Nephron (organoid): ENCODE data around the gene RAB40C.
A peak's percentile ranks its signal among the peaks of the same experiment; 100 is the strongest.

Source experiments
- H3K27ac Mint-ChIP-seq, 3 experiments: 2 replicates each; pipeline ENCODE4 v1.8.0; 2020; ENCODE audit warnings: mixed read lengths in 3 of 3, mild to moderate bottlenecking in 2 of 3, moderate library complexity in 1 of 3
- H3K27me3 Mint-ChIP-seq: 2 replicates; pipeline ENCODE4 v1.8.0; 2021; ENCODE audit warnings: low read depth, mild to moderate bottlenecking, moderate library complexity, mixed read lengths
- H3K36me3 Mint-ChIP-seq: 2 replicates; pipeline ENCODE4 v1.8.0; 2020; ENCODE audit warnings: low read depth, mixed read lengths
- H3K4me1 Mint-ChIP-seq: 2 replicates; pipeline ENCODE4 v1.8.0; 2020; ENCODE audit warnings: mixed read lengths
- H3K4me3 Mint-ChIP-seq, 3 experiments: 2 replicates each; pipeline ENCODE4 v1.8.0; 2020; ENCODE audit warnings: mild to moderate bottlenecking in 3 of 3, mixed read lengths in 3 of 3, moderate library complexity in 2 of 3
- H3K9me3 Mint-ChIP-seq: 2 replicates; pipeline ENCODE4 v1.8.0; 2020; ENCODE audit warnings: mixed read lengths
- CTCF ChIP-seq, 3 experiments: fragments of 200-600 bp; sonication (generic); IDR thresholded peaks; one replicate each; pipeline ENCODE4 v1.5.0; 2021; ENCODE audit warnings: antibody characterized with exemption in 3 of 3; ENCODE audit not compliant: unreplicated experiment in 3 of 3

The RAB40C gene

GRCh38 chr16:672851-673250 lies 83.0 kb downstream of the RAB40C start:
- Mint-ChIP-seq H3K9me3 (no peaks in the 10 kb centered on the region), H3K27ac (no peak overlapping the region), H3K36me3 (peaks cover 3% of the 10 kb centered on the region), H3K4me1 (no peaks in the 10 kb centered on the region), H3K27me3 (peaks cover 6% of the 10 kb centered on the region), H3K4me3 (peak overlapping the region in 1 of 3 experiments; percentile 14)
- TF ChIP-seq CTCF (IDR thresholded peaks at IDR 0.05; ENCODE audit: unreplicated experiment in 3 of 3): no peak

GRCh38 chr16:673399-673991 lies 83.6 kb downstream of the RAB40C start:
- Mint-ChIP-seq H3K36me3 (peaks cover 3% of the 10 kb centered on the region), H3K27ac (no peak overlapping the region), H3K4me1 (no peaks in the 10 kb centered on the region), H3K27me3 (peaks cover 6% of the 10 kb centered on the region), H3K4me3 (no peak overlapping the region), H3K9me3 (no peaks in the 10 kb centered on the region)
- no peak for TF ChIP-seq CTCF (IDR thresholded peaks at IDR 0.05; ENCODE audit: unreplicated experiment in 3 of 3)

GRCh38 chr16:674214-674881 lies 84.5 kb downstream of the RAB40C start:
- H3K36me3 Mint-ChIP-seq: peaks cover 3% of the 10 kb centered on the region
- H3K9me3 Mint-ChIP-seq: no peaks in the 10 kb centered on the region
- no peak overlapping the region for H3K27ac Mint-ChIP-seq
- H3K4me3 Mint-ChIP-seq: peak overlapping the region in 2 of 3 experiments; percentile 32 to 51
- H3K4me1 Mint-ChIP-seq: no peaks in the 10 kb centered on the region
- no peak for TF ChIP-seq CTCF (IDR thresholded peaks at IDR 0.05; ENCODE audit: unreplicated experiment in 3 of 3)
- peaks cover 6% of the 10 kb centered on the region for H3K27me3 Mint-ChIP-seq

- TF ChIP-seq CTCF (IDR thresholded peaks at IDR 0.05; ENCODE audit: unreplicated experiment in 3 of 3): no peak
- Mint-ChIP-seq H3K27me3 (peaks cover 6% of the 10 kb centered on the region), H3K27ac (no peak within 1 kb of the TSS), H3K4me3 (peak within 1 kb of the TSS; percentile 42 to 69 (median 69)), H3K9me3 (no peaks in the 10 kb centered on the region), H3K4me1 (no peaks in the 10 kb centered on the region), H3K36me3 (peaks cover 3% of the 10 kb centered on the region)
Measured at GRCh38 chr16:674968-675883, 85.4 kb downstream of the RAB40C start, which contains the start of gene RHBDL1. Gene RHBDL1, plus strand, starts transcription at chr16:675671. Its CDS starts 120 bp downstream, at chr16:675791.

- TF ChIP-seq CTCF (IDR thresholded peaks at IDR 0.05; ENCODE audit: unreplicated experiment in 3 of 3): no peak
- H3K4me3 Mint-ChIP-seq: no peak overlapping the region
- H3K4me1 Mint-ChIP-seq: no peaks in the 10 kb centered on the region
- no peak overlapping the region for H3K27ac Mint-ChIP-seq
- H3K36me3 Mint-ChIP-seq: peaks cover 2% of the 10 kb centered on the region
- H3K27me3 Mint-ChIP-seq: peaks cover 6% of the 10 kb centered on the region
- H3K9me3 Mint-ChIP-seq: no peaks in the 10 kb centered on the region
Measured at GRCh38 chr16:675884-676564, 86.2 kb downstream of the RAB40C start.
